GM19328 (cell line): ENCODE results near the gene FIGNL2.
"Not testable (repeated sequence)": the region's sequence is repeated elsewhere in the genome, so short reads cannot be mapped to it uniquely, and the experiment has no call there.

ENCODE experiments used
- ATAC-seq: cut with Tn5 transposase; IDR thresholded peaks from one replicate; pipeline ENCODE4 v1.9.1; 2021; ENCODE audit warnings: mild to moderate bottlenecking, moderate library complexity; ENCODE audit not compliant: unreplicated experiment

The FIGNL2 gene

DNA sequence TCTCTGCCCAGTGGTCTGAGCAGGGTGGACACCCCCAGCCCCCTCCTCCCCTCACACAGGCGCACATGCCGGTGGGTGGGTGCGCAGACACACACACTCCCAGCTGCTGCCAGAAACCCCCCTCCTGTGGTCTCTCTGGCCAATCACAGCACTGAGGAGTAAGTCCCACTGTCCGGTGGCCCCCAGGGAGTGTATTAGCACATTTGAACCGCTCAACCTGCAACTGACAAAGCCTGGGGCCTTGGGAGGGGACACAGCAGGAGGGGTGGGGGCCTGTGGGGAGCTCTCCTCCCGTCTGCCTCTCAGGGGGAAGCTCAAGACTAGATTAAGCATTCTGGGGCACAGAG lies 11.7 kb downstream of the FIGNL2 start:
- no peak for ATAC-seq

DNA sequence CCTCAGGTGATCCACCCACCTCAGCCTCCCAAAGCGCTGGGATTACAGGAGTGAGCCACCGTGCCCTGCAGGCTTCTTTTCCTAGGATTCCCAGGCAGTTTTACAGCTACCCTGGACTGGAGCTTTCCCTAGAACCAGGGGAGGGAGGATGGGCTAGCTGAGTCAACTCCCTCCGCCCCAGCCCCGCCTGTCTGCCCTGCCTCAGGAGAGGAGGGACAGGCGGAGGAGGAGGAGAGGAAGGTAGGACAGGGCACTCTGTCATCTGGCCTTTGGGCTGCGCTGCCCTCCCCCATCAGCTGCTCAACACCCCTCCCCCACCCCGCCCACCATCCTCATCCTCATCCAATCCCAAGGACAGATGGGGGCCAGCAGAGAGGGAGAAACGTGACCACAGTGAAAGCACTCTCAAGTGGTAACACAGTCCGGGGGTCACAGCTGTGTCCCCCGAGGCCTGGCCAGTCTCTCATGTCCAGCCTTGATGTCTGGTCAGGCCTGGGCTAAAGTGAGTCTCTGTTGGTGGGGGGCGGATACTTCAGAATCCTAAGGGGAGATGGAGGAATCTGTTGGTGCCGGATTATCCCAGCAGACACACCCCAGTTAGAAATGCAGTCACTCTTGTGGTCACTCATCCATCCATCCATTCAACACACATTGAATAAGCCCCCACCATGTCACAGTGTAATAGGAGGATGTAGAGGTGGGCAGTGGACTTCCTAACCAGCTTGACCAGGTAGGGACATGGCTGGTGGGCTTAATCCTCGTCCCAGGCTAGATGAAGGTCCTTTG lies 12.3 kb downstream of the FIGNL2 start:
- no peak for ATAC-seq

DNA sequence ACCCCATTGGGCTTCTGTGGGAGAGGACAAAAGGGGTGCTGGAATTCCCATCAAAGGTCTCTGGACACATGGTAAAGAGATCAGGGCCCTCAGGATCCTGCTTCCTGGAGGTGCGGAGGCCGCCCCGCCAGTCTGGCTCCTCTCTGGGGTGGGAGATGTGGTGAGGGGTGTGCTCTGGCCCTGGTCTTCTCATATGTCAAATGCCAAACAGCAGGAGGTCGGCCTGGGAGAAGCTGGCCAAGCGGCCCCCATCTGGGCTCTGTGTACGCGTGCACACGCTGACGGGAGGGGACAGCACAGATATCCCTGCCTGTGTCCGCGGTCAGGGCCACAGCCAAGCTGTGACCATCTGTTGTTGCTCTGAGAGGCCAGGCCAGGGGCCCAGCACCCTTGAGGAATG lies 14.1 kb downstream of the FIGNL2 start:
- no peak for ATAC-seq

DNA sequence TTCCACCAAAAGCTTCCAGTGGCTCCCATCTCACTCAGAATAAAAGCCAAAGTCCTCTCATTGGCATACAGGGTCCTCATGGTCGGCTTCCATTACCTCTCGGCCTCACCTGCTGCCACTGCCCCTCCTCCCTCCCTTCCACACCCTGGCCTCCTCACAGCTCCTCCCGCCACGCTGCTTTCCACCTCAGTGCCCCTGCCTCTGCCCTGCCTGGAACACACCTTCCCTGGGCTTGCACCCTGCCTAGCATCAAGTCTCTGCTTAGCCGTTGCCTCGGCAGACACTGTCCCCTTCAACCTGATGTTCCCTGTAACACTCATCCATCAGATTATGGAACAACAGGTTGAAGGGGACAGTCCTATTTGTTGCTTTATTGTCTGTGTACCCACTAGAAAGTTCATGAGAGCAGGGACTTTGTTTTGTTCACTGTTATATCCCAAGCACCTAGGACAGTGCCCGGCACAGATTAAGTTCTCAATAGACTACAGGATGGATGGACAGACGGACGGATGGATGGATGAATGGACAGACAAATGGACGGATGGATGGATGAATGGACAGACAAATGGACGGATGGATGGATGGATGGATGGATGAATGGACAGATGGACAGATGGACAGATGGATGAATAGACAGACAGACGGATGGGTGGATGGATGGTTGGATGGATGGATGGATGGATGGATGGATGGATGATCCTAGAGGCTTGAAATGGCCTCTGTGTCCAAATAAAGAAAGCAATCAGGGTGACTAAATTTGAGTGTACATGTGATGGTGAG lies 14.9 kb downstream of the FIGNL2 start:
- ATAC-seq = no peak

DNA sequence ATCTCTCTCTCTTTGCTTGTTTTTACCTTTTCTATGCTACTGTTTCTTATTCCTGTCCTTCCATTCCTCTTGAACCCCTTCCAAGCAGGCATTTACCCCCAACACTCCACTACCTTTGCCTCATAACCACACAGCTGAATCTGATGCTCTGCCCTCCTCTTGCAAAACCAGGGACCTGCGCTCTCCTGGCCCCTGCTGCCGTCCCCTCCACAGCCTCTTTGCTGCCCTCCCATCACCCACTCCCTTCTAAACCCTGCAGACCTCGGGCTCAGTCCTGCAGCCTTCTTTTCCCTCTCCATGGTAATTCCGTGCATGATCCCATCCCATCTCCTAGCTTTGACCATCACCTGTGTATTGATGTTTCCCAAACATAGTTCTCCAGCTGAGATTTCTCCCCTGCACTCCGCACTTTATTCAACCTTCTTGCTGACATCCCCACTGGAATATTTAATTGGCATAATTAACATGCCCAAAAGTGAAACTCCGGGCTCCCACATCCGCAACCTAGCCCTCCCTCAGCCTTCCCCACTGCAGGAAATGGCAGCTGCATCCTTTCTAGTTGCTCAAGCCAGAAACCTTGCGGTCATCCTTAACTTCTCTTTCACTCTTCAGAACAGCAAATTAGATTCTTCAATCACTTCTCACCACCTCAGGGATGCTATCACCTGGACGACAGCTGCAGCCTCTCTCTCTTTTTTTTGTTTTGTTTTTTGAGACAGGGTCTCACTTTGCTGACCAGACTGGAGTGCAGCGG lies 16.0 kb downstream of the FIGNL2 start:
- ATAC-seq = no peak

DNA sequence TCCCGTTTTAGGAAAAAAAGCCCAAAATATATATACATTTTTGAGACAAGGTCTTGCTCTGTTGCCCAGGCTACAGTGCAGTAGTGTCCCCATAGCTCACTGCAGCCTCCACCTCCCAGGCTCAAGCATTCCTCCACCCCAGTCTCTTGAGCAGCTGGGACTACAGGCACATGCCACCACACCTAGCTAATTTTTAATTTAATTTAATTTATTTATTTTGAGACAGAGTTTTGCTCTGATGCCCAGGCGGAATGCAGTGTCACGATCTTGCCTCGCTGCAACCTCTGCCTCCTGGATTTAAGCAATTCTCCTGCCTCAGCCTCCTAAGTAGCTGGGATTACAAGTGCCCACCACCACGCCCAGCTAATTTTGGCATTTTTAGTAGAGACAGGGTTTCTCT lies 16.7 kb downstream of the FIGNL2 start:
- not testable (repeated sequence) for ATAC-seq

DNA sequence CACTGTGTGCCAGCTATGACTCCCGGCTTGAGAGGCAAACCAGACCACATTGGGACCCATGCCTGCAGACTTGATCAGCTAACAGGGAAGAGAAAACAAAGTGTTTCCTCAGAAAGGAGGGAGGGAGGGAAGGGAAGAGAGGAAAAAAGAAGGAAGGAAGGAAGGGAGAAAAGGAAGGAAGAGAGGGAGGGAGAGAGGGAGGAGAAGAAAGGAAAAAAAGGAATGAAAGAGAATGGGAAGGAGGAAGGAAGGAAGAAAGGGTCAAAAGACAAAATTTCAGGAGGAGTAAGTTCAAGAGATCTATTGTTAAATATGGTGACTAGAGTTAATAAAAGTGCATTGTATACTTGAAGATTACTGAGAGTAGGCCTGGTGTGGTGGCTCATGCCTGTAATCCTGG lies 18.9 kb downstream of the FIGNL2 start:
- ATAC-seq = no peak

DNA sequence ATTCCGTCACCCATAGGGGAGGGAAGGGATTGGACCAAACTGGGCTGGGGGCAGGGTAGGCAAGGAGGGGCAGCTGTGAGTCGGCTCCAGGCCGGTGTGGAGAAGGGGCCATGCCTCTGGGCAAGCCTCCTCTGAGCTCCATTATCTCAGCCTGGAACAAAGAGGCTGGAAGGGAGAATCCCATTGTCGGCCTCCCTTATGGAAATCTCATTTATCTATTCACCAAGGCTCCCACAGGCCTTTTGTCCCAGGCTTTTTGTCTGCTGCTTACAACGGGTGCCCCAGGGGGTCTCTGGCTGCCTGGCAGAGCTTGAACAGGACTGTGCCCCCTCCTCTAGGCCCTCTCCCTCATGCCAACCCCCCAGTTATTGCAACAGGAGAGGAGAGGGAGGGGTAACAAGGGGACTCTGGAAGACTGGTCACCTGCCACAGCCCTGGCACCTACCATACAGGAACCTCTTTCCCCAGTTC lies 19.5 kb downstream of the FIGNL2 start:
- no peak for ATAC-seq

DNA sequence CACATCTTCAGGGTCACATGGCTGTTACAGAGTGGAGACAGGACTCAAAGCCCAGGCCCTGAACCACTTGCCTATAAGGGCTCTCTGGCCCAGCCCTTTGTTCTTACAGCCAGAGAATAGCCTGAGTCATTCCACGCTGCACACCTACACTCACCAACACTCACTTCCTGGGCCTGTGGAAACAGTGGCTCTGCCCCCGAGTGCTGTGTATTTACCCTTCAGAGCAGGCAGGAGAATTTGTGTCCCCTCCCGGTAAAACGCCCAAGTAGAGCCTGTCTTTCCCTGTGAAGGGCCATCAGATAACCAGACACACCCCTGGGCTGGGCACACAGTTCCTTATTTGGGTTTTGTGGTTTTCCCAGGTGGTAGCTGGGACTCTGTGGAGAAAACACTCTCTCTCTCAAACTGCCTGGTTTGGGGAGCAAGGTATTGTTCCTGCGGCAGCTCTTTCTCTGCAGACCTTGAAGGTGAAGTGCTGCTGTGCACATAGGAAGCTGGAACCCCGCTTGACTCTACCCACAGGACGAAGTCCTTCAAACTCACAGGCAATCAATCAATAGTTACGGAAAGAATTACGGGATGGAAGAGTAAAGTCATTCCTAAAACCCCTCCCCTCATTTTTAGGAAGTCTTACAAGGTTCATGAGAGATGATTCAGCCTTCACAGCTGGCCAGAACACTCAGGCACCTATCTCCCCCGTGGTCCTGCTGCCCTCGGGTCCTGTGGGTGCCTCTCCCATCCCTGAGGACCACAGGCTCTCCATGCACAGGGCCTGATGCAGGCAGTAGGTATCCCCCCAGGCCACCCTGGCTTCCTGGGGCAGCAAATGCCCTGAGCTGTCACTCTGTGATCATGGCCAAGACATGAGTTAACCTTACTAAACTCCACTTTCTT lies 20.3 kb downstream of the FIGNL2 start:
- no peak for ATAC-seq

DNA sequence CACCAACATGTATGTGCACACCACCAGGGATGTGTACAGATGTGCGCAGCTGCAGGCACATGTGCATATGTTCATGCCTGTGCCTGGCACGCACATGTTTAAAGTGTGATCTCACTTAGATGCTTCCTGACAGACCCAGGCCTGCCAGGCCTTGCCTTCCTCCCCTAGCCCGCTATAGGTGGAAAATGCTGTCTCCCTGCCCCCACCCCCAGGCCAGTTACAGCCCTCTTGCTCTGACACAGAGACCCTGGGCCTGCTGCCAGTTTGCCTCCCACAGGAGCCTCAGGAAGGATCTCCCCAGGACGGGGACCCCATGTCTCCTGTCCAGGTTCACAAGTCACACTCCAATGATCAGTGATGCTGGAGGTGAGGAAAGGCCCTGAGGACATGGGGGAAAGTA lies 21.6 kb downstream of the FIGNL2 start:
- no peak for ATAC-seq

DNA sequence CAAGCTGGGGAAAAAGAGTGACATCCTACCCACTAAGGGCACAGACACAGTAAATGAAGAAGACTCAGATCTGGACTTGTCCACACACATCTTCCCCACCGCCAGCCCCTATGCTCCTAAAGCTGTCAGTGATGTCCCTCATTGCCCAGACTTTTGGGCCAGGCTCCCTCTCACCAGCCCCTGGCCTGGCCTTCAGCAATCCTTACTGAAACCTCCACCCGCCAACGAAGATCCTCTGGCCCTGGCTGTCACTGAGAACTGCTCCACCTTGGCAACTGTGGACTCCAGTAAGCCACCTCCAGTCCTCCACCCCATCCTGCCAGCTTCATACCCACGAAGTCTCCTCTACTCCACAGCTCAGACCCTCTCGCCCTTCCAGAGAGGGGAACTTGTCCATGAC lies 23.3 kb downstream of the FIGNL2 start:
- ATAC-seq = no peak

DNA sequence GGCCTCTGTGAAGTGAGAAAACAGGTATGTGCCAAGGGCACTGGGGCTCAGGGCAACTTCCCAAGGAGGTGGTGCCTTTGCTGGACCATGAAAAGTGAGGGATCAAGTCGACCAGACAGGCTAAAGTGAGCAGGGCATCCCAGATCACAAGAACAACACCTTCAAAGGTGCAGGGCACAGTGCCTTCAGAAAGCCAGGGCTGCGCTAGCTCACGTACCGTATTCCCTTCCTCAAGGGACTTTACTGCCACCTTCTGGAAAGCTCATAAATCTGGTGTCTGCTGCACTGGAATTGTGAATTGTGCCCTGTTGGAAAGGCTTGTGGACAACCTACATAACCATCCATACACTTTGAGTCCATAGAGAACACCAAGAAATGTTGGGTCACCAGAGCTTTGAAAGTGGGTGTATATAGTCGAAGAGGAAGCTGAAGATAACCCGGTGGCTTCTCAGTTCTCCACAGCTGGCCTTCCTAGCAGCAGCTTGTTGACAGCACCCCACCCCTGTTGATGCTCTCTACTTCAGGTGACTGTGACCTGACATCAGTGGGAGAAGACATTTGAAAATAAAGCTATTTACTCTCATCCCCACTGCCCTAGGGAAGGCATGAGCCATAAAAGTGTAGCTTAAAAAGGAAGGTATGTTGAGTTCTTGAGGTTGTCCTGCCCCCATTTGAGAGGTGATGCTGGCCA lies 24.5 kb downstream of the FIGNL2 start:
- ATAC-seq = no peak

DNA sequence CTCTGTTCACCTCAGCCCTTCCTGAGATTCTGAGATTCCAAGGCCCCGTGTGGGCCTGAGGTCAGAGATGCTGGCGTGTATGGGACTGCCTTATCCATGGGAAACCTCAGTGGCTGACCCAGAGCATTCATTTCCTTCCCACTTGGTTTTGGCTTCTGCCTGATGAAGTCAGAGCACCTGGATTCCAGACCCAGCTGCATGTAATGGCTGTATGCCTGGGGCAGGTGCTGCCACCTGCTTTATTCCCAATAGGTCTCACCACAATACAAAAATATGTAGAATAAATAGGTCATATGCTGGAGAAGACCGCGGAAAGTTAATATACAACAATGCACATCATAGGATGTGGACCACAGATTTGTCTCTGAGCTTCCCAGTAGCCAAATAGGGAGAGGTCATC lies 25.6 kb downstream of the FIGNL2 start:
- no peak for ATAC-seq

DNA sequence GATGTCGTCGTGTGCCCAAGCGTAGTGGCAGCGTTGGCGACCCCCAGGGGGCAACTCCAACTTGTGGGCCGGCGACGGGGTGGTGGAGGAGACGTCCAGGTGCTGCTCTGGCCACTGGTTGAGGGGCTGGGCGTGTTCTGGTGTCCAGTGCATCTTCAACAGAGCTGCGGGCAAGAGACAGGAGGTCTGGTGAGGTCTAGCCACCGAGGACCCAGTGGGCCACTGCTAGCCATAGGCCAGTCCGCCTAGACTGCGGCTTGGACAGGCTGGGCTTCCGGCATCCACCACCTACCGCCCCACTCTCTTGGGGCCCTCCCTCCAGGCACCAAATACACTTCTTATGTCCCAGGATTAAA lies 26.3 kb downstream of the FIGNL2 start:
- ATAC-seq = no peak

DNA sequence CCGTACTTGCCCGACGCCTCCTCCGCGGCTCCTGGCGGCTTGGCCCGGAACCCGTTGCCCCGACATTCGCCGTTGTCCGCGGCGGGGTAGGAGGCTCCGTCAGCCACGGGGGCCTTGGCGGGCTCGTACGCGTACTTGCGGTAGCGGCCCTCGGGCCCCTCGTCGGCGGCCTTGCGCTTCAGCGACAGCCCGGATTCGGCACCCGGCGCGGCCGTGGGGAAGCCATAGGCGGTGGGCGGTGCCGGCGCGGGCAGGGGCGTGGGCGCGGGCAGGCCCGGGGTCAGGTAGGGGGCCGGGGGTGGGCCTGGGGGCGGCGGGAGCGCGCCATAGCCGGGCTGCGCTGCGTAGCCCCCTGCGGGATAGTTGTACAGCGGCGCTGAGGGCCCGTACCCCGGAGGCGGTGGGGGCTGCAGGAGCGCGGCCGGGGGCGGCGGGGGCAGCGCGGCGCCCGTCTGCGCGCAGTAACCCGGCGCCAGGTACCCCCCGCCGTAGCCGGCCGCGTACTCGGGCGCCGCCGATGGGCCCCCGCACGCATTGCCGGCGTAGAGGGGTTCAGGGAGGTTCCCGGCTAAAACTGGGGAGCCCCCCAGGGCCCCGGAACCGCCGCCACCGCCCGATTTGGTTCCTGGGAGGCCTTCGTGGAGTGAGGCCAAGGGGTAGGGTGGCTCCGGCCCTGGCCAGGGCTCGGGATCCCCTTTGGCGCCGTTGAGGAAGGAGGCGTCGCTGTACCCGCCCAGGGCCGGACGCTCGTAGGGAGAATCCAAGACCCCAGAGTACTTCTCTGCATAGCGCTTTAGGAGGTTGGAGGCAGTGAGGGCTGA lies 26.9 kb downstream of the FIGNL2 start:
- no peak for ATAC-seq

DNA sequence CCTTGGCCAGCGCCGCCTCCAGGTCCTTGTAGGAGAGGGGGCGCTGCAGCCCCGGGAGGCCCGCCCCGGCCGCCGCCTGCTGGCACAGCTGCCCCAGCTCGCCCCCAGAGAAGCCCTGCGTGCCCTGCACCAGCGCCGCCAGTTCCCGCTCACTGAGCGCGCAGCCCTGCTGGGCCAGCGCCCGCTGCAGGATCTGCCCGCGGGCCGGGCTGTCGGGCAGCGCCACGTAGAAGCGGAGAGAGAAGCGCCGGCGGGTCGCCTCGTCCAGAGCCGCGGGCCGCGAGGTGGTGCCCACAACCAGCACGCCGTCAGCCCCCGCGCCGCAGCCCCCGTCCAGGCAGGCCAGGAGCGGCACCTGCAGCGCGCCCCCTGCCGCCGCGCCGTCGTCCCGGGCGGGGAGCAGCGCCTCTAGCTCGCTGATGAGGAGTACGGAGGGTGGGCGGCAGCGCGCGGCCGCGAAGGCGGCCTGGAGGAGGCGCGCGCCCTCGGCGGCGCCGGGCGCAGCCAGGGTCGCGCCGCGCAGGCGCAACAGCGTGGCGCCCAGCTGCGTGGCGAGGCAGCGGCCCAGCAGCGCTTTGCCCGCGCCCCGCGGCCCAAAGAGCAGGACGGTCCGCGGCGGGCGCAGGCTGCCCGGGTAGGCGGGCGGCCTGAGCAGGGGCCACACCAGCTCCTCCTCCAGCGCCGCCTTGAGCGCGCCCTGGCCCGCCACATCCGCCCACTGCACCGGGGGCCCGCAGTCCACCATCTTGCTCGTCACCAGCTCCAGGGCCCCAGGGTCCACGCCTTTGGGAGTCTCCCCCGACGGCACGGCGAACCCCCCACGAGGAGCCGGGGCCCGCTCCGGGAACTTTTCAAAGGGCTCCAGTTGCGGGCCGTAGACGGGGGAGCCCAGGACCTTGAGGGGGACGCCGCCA lies 27.7 kb downstream of the FIGNL2 start:
- no peak for ATAC-seq

DNA sequence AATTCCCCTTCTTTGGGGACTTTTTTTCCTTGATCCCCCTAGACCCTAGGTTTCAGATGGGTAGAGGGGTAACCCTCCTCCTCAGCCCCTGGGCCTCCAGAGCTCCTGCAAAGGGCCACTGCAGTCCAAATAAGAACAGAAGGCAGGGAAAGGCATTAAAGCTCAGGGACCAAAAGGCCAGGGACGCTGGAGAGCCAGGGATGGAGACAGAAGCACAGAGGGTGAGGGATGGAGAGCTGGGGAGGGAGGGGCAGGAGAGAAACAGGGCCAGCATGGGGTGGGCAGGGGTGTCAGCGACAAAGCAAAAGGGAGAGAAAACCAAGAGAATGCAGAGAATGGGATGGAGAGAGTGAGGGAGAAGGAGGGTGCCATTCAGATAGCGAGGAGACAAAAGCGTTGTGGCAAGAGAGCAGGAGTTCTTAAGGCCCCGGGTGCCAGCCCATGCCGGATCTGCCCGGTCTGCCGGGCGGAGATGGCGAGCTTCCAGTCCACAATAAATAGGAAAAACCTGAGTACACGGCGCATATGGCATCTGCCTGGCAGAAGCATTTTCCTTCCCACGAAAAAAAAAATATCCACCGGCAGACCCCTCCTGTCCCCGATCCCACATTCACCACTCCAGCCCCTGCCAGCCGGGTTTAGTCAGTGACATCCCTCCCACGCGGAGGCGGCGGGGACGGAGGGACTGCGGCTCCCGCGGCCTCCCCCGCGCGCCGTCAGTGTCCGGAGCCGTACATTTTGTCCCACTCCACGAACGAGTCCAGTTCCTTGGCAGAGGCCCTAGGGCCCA lies 28.6 kb downstream of the FIGNL2 start:
- ATAC-seq = no peak
